SK-N-SH treated with all-trans-retinoic acid at 6 μM for 48 hours (cell line): Measurements from ENCODE around the gene CNNM1.

Experiments used
- ATAC-seq: fragments of 200-7000 bp; cut with Tn5 transposase; 3 replicates; pipeline ENCODE4 v1.9.1; 2020; ENCODE audit warnings: mild to moderate bottlenecking, moderate library complexity
- ARNTL ChIP-seq: fragments of 450-650 bp; formaldehyde crosslinking; IDR thresholded peaks from 2 replicates; pipeline ENCODE4 v1.5.0; 2020; ENCODE audit warnings: low read depth, mild to moderate bottlenecking, moderate library complexity, borderline replicate concordance
- ESRRG ChIP-seq: fragments of 250-450 bp; sonication (Bioruptor Pico); IDR thresholded peaks from 2 replicates; pipeline ENCODE4 v1.6.1; 2021; ENCODE audit warnings: mild to moderate bottlenecking
- GLIS3 ChIP-seq: fragments of 250-450 bp; sonication (Bioruptor Pico); IDR thresholded peaks from 2 replicates; pipeline ENCODE4 v1.5.0; 2020; ENCODE audit warnings: mild to moderate bottlenecking, moderate library complexity
- ISL1 ChIP-seq: fragments of 250-450 bp; sonication (Bioruptor Pico); IDR thresholded peaks from 2 replicates; pipeline ENCODE4 v2.1.2; 2022; ENCODE audit warnings: mild to moderate bottlenecking, moderate library complexity
- OSR1 ChIP-seq: fragments of 250-450 bp; sonication (Bioruptor Pico); IDR thresholded peaks from 2 replicates; pipeline ENCODE4 v1.8.0; 2022; ENCODE audit warnings: moderate library complexity, mild to moderate bottlenecking, inconsistent platforms
- PPARA ChIP-seq: fragments of 250-450 bp; sonication (Bioruptor Pico); IDR thresholded peaks from 2 replicates; pipeline ENCODE4 v1.5.0; 2020; ENCODE audit warnings: mild to moderate bottlenecking, borderline replicate concordance
- RARB ChIP-seq: fragments of 250-450 bp; sonication (Bioruptor Pico); IDR thresholded peaks from 2 replicates; pipeline ENCODE4 v1.8.0; 2021; ENCODE audit warnings: mild to moderate bottlenecking, moderate library complexity
- SNAI2 ChIP-seq: fragments of 250-450 bp; sonication (Bioruptor Pico); IDR thresholded peaks from 2 replicates; pipeline ENCODE4 v1.5.0; 2020; ENCODE audit warnings: mild to moderate bottlenecking, moderate library complexity
- TCF4 ChIP-seq: fragments of 250-450 bp; sonication (Bioruptor Pico); IDR thresholded peaks from 2 replicates; pipeline ENCODE4 v1.8.0; 2021; ENCODE audit warnings: mild to moderate bottlenecking, moderate library complexity, borderline replicate concordance
- TOX ChIP-seq: fragments of 250-450 bp; sonication (Bioruptor Pico); IDR thresholded peaks from 2 replicates; pipeline ENCODE4 v1.8.0; 2021; ENCODE audit warnings: mild to moderate bottlenecking, moderate library complexity, borderline replicate concordance
- ZC3H10 ChIP-seq: fragments of 250-450 bp; sonication (Bioruptor Pico); IDR thresholded peaks from 2 replicates; pipeline ENCODE4 v1.5.1; 2021; ENCODE audit warnings: mild to moderate bottlenecking, moderate library complexity
- ZFP3 ChIP-seq: fragments of 250-450 bp; sonication (Bioruptor Pico); IDR thresholded peaks from 2 replicates; pipeline ENCODE4 v1.5.0; 2020; ENCODE audit warnings: mild to moderate bottlenecking, moderate library complexity
- ZFP30 ChIP-seq: fragments of 450-650 bp; formaldehyde crosslinking; IDR thresholded peaks from 2 replicates; pipeline ENCODE4 v1.5.0; 2022; ENCODE audit warnings: mild to moderate bottlenecking, moderate library complexity
- ZNF565 ChIP-seq: fragments of 450-650 bp; formaldehyde crosslinking; conservative IDR thresholded peaks from 2 replicates; pipeline ENCODE4 v1.5.0; 2020; ENCODE audit warnings: low read depth, mild to moderate bottlenecking, moderate library complexity
- ZNF70 ChIP-seq: fragments of 450-650 bp; formaldehyde crosslinking; IDR thresholded peaks from 2 replicates; pipeline ENCODE4 v1.5.0; 2020; ENCODE audit warnings: mild to moderate bottlenecking, moderate library complexity
- ZNF8 ChIP-seq: fragments of 450-650 bp; formaldehyde crosslinking; IDR thresholded peaks from 2 replicates; pipeline ENCODE4 v1.5.0; 2020; ENCODE audit warnings: mild to moderate bottlenecking, moderate library complexity
- TF ChIP-seq, protein P1 (sequence below): fragments of 250-450 bp; sonication (Bioruptor Pico); IDR thresholded peaks from 2 replicates; pipeline ENCODE4 v1.5.0; 2020; ENCODE audit warnings: mild to moderate bottlenecking, moderate library complexity
- TF ChIP-seq, protein P2 (sequence below): fragments of 250-450 bp; sonication (Bioruptor Pico); IDR thresholded peaks from 2 replicates; pipeline ENCODE4 v1.8.0; 2020; ENCODE audit warnings: mild to moderate bottlenecking, moderate library complexity, borderline replicate concordance
- TF ChIP-seq, protein P3 (sequence below): fragments of 250-450 bp; sonication (Bioruptor Pico); IDR thresholded peaks from 2 replicates; pipeline ENCODE4 v1.5.1; 2020; ENCODE audit warnings: low read depth, mild to moderate bottlenecking, moderate library complexity

Gene CNNM1

DNA sequence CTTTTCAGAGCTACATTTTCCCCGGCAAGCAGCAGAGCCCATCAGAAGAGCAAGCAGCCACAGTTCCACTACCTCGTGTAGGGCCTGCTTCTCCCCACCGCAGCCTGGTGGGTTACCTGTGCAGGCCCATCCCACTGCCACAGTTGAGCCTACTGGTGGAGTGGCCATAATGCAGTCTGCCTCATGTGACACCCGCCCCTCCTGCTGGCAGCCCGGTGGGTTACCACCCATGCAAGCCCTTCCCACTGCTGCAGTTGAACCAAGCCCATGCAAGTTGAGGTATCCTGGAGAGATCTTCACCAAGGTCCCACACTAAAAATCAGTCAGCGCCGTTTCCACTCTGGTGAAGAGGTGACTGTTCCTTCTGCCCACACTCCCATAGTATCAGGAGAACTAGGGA lies 32.1 kb upstream of the CNNM1 start (continued):
- TF ChIP-seq, protein P1, sequence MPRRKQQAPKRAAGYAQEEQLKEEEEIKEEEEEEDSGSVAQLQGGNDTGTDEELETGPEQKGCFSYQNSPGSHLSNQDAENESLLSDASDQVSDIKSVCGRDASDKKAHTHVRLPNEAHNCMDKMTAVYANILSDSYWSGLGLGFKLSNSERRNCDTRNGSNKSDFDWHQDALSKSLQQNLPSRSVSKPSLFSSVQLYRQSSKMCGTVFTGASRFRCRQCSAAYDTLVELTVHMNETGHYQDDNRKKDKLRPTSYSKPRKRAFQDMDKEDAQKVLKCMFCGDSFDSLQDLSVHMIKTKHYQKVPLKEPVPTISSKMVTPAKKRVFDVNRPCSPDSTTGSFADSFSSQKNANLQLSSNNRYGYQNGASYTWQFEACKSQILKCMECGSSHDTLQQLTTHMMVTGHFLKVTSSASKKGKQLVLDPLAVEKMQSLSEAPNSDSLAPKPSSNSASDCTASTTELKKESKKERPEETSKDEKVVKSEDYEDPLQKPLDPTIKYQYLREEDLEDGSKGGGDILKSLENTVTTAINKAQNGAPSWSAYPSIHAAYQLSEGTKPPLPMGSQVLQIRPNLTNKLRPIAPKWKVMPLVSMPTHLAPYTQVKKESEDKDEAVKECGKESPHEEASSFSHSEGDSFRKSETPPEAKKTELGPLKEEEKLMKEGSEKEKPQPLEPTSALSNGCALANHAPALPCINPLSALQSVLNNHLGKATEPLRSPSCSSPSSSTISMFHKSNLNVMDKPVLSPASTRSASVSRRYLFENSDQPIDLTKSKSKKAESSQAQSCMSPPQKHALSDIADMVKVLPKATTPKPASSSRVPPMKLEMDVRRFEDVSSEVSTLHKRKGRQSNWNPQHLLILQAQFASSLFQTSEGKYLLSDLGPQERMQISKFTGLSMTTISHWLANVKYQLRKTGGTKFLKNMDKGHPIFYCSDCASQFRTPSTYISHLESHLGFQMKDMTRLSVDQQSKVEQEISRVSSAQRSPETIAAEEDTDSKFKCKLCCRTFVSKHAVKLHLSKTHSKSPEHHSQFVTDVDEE (CRISPR knock-in tag), result no peak
- no peak for TF ChIP-seq TOX (CRISPR knock-in tag)

DNA sequence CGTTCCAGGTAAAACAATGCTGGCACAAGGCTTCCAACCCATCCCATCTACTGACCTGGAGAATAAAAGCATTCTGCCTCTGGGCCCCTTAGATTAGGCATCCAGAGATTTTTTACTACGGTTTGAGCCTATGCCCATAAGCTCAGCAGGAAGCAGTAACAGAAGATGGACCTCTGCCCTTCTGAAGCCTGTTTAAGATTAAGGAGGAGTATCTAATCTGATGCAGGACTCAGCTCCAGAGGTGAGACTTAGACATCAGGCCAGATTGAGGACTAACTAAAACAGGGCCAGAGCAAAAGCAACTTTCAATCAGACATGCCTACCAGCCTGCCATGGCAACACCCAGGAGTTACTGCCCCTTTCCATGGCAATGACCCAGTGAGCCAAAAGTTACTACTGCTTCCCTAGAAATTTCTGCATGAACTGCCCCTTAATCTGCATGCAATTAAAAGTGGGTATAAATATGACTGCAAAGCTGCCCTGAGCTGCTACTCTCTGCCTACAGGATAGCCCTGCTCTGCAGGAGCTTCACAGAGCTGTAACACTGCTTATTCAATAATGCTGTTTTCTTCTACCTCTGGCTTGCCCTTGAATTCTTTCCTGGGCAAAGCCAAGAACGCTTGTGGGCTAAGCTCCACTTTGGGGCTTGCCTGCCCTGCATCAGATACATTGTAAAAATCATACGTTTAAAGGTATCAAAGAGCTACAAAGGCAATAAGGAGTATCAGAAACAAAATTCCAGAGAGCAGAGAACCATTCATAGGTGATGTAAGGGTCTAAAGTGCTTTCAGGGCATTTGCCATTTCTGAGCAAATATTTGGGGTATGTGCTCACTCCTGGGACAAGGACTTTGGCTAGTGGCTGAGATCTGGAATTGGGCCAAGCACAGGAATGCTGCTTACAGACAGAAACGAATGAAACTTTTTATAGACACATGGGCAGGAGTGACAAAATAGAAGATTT lies 25.0 kb upstream of the CNNM1 start:
- TF ChIP-seq RARB (CRISPR knock-in tag), result no peak
- TF ChIP-seq PPARA (CRISPR knock-in tag), result no peak
- TF ChIP-seq ESRRG, result no peak
- TF ChIP-seq TCF4, result no peak
- no peak for TF ChIP-seq ZNF70 (CRISPR knock-in tag)
- no peak for TF ChIP-seq OSR1
- TF ChIP-seq TOX (CRISPR knock-in tag), result no peak
- TF ChIP-seq, protein P2, sequence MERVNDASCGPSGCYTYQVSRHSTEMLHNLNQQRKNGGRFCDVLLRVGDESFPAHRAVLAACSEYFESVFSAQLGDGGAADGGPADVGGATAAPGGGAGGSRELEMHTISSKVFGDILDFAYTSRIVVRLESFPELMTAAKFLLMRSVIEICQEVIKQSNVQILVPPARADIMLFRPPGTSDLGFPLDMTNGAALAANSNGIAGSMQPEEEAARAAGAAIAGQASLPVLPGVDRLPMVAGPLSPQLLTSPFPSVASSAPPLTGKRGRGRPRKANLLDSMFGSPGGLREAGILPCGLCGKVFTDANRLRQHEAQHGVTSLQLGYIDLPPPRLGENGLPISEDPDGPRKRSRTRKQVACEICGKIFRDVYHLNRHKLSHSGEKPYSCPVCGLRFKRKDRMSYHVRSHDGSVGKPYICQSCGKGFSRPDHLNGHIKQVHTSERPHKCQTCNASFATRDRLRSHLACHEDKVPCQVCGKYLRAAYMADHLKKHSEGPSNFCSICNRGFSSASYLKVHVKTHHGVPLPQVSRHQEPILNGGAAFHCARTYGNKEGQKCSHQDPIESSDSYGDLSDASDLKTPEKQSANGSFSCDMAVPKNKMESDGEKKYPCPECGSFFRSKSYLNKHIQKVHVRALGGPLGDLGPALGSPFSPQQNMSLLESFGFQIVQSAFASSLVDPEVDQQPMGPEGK (CRISPR knock-in tag), result no peak
- no peak for TF ChIP-seq ZNF565 (CRISPR knock-in tag)
- no peak for TF ChIP-seq ZNF8 (CRISPR knock-in tag)
- TF ChIP-seq ZFP30 (CRISPR knock-in tag), result no peak
- no peak for TF ChIP-seq ARNTL (CRISPR knock-in tag)
- no peak for TF ChIP-seq ISL1 (CRISPR knock-in tag)
- no peak for TF ChIP-seq ZC3H10 (CRISPR knock-in tag)
- TF ChIP-seq, protein P1 (CRISPR knock-in tag), result no peak
- ATAC-seq, result no peak

DNA sequence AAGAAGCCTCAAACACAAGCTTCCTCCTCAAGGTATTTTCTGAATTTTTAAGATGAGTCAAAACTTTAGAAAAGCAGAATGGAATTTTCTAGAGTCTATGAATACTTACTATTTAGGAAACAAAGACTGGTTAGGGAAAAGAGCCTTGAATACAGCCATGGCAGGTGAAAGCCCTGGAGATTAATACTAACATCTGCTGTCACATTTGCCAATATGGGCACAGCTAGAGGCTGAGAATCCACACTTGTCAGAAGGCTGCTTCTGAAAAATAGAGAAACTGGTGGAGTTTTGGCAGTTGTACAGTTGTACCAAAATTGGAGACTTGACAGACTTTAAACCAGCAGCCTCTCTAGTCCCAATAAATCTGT lies 24.3 kb upstream of the CNNM1 start:
- ATAC-seq, result no peak
- TF ChIP-seq ESRRG, result no peak

DNA sequence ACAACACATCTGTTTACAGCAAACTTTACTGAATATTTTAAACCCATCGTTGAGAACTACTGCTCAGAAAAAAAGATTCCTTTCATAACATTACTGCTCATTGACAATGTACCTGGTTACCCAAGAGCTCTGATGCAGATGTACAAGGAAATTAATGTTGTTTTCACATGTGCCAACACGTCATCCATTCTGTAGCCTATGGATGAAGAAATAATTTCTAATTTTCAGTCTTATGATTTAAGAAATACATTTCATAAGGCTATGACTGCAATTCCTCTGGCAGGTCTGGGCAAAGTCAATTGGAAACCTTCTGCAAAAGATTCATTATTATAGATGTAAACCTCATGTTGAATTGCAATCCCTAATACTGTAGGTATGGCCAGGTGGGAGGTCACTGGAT lies 16.7 kb upstream of the CNNM1 start:
- no peak for ATAC-seq
- TF ChIP-seq ARNTL (CRISPR knock-in tag), result no peak
- TF ChIP-seq ISL1 (CRISPR knock-in tag), result no peak
- TF ChIP-seq, protein P2 (CRISPR knock-in tag), result no peak
- no peak for TF ChIP-seq SNAI2
- TF ChIP-seq GLIS3 (CRISPR knock-in tag), result no peak
- TF ChIP-seq ZC3H10 (CRISPR knock-in tag), result no peak
- TF ChIP-seq, protein P1 (CRISPR knock-in tag), result no peak
- TF ChIP-seq ZNF8 (CRISPR knock-in tag), result no peak
- TF ChIP-seq RARB (CRISPR knock-in tag), result no peak
- TF ChIP-seq, protein P3, sequence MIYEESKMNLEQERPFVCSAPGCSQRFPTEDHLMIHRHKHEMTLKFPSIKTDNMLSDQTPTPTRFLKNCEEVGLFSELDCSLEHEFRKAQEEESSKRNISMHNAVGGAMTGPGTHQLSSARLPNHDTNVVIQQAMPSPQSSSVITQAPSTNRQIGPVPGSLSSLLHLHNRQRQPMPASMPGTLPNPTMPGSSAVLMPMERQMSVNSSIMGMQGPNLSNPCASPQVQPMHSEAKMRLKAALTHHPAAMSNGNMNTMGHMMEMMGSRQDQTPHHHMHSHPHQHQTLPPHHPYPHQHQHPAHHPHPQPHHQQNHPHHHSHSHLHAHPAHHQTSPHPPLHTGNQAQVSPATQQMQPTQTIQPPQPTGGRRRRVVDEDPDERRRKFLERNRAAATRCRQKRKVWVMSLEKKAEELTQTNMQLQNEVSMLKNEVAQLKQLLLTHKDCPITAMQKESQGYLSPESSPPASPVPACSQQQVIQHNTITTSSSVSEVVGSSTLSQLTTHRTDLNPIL (CRISPR knock-in tag), result no peak
- no peak for TF ChIP-seq ZFP3 (CRISPR knock-in tag)
- TF ChIP-seq TCF4, result no peak
- no peak for TF ChIP-seq PPARA (CRISPR knock-in tag)
- TF ChIP-seq TOX (CRISPR knock-in tag), result no peak
